GF-D8 (cell line): ENCODE data around the gene ENKUR.

Experiments used
- DNase-seq: peaks from one replicate; lab custom pipeline; 2025; lab: John Stamatoyannopoulos, UW

The ENKUR gene

GRCh38 chr10:25015828-25016375 lies at the start of gene ENKUR:
TSS of gene ENKUR (minus strand) at chr10:25016158. CDS start at chr10:25015936, 222 bp downstream.
- DNase-seq: peak; percentile 85

GRCh38 chr10:25064401-25064800 lies 48.4 kb upstream of the ENKUR start:
- no peak for DNase-seq

GRCh38 chr10:25063644-25064043 lies 47.7 kb upstream of the ENKUR start:
- DNase-seq: no peak

GRCh38 chr10:25063157-25063556 lies 47.2 kb upstream of the ENKUR start:
- DNase-seq: no peak

- DNase-seq: no peak
These were observed 45.9 kb upstream of the ENKUR start for GRCh38 chr10:25061711-25062449.

GRCh38 chr10:25061125-25061524 lies 45.2 kb upstream of the ENKUR start:
- DNase-seq: no peak

- no peak for DNase-seq
These were observed 44.0 kb upstream of the ENKUR start for GRCh38 chr10:25059990-25060389.

- DNase-seq: no peak
These were observed 41.9 kb upstream of the ENKUR start for GRCh38 chr10:25057886-25058285.

- no peak for DNase-seq
These were observed 40.8 kb upstream of the ENKUR start for GRCh38 chr10:25056726-25057125.

GRCh38 chr10:25052012-25052411 lies 36.1 kb upstream of the ENKUR start:
- DNase-seq: no peak

- DNase-seq: no peak
These were observed 34.4 kb upstream of the ENKUR start for GRCh38 chr10:25050402-25050801.

- DNase-seq: no peak
These were observed 34.0 kb upstream of the ENKUR start for GRCh38 chr10:25049966-25050365.

- DNase-seq: no peak
These were observed 32.5 kb upstream of the ENKUR start for GRCh38 chr10:25048450-25048849.

GRCh38 chr10:25047591-25048301 lies 31.8 kb upstream of the ENKUR start:
- no peak for DNase-seq

GRCh38 chr10:25047088-25047487 lies 31.1 kb upstream of the ENKUR start:
- no peak for DNase-seq

- DNase-seq: no peak
These were observed 30.7 kb upstream of the ENKUR start for GRCh38 chr10:25046641-25047040.

- no peak for DNase-seq
These were observed 23.6 kb upstream of the ENKUR start for GRCh38 chr10:25039531-25039930.

- no peak for DNase-seq
These were observed 22.4 kb upstream of the ENKUR start for GRCh38 chr10:25038325-25038724.

GRCh38 chr10:25036381-25036780 lies 20.4 kb upstream of the ENKUR start:
- no peak for DNase-seq

GRCh38 chr10:25029519-25029918 lies 13.6 kb upstream of the ENKUR start:
- no peak for DNase-seq

- no peak for DNase-seq
These were observed 12.8 kb upstream of the ENKUR start for GRCh38 chr10:25028711-25029110.

- no peak for DNase-seq
These were observed 10.5 kb upstream of the ENKUR start for GRCh38 chr10:25026463-25026862.

GRCh38 chr10:25024528-25024927 lies 8.6 kb upstream of the ENKUR start:
- DNase-seq: no peak
